Measurements from ENCODE around the gene TPM2.

DNA sequence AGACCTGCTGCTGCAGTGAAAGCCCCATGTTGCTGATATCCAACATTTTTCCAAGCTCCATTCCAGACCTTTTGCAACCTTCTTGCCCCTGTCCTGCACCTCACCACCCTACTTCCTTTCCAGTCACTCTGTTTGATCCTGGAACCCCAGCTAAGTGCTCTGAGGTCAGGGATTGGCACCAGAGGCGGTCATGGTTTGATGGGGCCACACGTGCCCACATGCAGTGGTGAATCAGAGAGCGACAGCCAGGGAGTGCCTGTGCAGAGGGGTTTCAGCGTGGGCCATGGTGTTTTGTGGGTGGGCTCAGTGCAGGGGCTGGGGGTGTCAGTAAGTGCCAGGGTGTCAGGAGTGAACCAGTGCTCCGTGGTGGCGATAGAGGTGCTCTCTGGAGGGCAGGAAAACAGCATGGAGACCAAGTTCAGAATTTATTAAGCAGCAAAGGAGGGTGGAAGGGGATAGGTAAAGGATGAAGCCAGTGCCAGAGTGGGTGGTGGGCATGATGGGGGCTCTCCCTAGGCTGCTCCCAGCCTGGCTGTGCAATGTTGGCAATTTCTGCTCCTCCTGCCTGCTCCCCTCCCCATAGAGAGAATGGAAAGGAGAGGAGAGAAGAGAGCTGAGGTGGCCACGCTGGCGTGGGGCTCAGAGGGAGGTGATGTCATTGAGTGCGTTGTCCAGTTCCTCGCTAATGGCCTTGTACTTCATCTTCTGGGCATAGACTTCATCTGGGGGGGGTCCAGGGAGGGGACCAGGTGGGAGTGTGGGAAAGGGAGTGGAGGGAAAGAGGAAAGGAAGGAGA, 7.0 kb downstream of the TPM2 start:
- TF ChIP-seq ZNF8 (CRISPR knock-in tag; IDR thresholded peaks at IDR 0.05) (no peak), ARNTL (CRISPR knock-in tag; IDR thresholded peaks at IDR 0.05; ENCODE audit: borderline replicate concordance, low read depth) (no peak), RARB (CRISPR knock-in tag; IDR thresholded peaks at IDR 0.05) (no peak), ZFP30 (CRISPR knock-in tag; IDR thresholded peaks at IDR 0.05) (no peak), PATZ1 (CRISPR knock-in tag; IDR thresholded peaks at IDR 0.05; ENCODE audit: borderline replicate concordance) (no peak), OSR1 (CRISPR knock-in tag; IDR thresholded peaks at IDR 0.05) (no peak), GLIS3 (CRISPR knock-in tag; IDR thresholded peaks at IDR 0.05) (no peak), TOX (CRISPR knock-in tag; IDR thresholded peaks at IDR 0.05; ENCODE audit: borderline replicate concordance) (no peak), CSRNP3 (CRISPR knock-in tag; IDR thresholded peaks at IDR 0.05) (no peak), PPARA (CRISPR knock-in tag; IDR thresholded peaks at IDR 0.05; ENCODE audit: borderline replicate concordance) (no peak), CREB5 (CRISPR knock-in tag; IDR thresholded peaks at IDR 0.05; ENCODE audit: low read depth) (no peak)
- TF ChIP-seq, protein P1, sequence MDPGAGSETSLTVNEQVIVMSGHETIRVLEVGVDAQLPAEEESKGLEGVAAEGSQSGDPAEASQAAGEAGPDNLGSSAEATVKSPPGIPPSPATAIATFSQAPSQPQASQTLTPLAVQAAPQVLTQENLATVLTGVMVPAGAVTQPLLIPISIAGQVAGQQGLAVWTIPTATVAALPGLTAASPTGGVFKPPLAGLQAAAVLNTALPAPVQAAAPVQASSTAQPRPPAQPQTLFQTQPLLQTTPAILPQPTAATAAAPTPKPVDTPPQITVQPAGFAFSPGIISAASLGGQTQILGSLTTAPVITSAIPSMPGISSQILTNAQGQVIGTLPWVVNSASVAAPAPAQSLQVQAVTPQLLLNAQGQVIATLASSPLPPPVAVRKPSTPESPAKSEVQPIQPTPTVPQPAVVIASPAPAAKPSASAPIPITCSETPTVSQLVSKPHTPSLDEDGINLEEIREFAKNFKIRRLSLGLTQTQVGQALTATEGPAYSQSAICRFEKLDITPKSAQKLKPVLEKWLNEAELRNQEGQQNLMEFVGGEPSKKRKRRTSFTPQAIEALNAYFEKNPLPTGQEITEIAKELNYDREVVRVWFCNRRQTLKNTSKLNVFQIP (CRISPR knock-in tag; IDR thresholded peaks at IDR 0.05; ENCODE audit: borderline replicate concordance, low read depth): no peak
